Omental fat pad (tissue), 4 donors: ENCODE data around the gene MXD4. TPM values are rescaled to one million over a fixed set of nuclear protein-coding genes. Genes with fewer than 3 reads are reported as not detected.

Experiments
- ATAC-seq: fragments of 150-250 bp; one replicate; pipeline ENCODE4 v1.9.1; 2016; ENCODE audit warnings: mild to moderate bottlenecking, moderate library complexity; ENCODE audit not compliant: low FRiP score
- DNase-seq: peaks from one replicate; pipeline ENCODE4 v3.0.0-alpha.2; 2019; ENCODE audit warnings: low spot score
- total RNA-seq, 4 donors: library from RNA; depleted of rRNA; stranded (reverse); fragments of >200 nt; gene quantifications; one replicate each; pipeline ENCODE4 v1.1.0, GENCODE V29; 2016
- TF ChIP-seq, protein P1 (sequence below), 3 donors: fragments of 450-650 bp; IDR thresholded peaks; one replicate each; pipeline ENCODE4 v1.5.1; 2016 to 2017; ENCODE audit warnings: antibody characterized with exemption in 3 of 3, mild to moderate bottlenecking in 3 of 3, moderate library complexity in 2 of 3

MXD4 gene
- total RNA-seq, 4 donors from 2014 or later = 33.7 to 118 (median 59.5) TPM

DNA sequence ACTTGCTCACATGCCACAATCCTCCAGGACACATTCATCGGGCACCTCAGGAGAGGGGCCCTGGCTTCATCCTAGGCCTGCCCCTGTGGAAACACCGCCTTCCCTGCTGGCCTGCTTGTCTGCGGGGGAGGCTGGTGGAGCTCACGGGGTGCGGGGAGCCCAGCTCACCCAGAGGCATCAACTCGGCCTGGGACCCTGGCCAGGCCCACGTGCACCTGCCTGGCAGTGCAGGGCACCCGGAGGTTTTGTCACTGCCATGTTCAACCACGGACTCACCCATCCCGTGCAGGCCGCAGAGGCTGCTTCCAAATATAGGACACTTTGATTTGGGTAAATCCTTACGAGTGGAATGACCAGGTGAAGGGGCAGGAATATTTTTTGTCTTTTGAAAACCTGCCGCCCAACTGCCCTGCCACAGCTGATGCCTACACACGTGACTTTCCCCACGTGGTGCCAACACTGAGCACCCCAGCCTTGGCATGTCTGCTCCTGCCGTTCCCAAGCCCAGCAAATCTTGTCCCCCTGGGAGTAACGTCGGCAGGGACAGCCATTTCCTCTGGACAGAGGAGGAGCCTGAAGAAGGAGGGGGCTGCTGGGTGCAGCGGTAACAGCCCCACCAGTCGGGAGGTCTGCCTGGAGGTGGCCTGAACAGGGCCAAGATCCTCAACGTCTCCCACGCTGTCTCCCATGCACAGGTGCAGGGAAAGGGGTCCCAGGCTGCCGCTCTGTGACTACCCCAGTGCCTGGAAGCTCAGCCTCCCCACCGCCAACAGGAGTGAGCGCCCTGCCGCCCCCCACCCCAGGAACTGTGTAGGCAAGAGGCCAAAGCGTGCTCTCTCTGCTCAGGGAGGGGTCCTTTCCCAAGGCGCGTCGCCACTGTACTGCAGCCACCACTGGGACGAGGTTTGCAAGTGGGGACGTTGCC lies 8.5 kb downstream of the MXD4 start:
- ATAC-seq (no peak), DNase-seq (no peak)
- TF ChIP-seq, protein P1, sequence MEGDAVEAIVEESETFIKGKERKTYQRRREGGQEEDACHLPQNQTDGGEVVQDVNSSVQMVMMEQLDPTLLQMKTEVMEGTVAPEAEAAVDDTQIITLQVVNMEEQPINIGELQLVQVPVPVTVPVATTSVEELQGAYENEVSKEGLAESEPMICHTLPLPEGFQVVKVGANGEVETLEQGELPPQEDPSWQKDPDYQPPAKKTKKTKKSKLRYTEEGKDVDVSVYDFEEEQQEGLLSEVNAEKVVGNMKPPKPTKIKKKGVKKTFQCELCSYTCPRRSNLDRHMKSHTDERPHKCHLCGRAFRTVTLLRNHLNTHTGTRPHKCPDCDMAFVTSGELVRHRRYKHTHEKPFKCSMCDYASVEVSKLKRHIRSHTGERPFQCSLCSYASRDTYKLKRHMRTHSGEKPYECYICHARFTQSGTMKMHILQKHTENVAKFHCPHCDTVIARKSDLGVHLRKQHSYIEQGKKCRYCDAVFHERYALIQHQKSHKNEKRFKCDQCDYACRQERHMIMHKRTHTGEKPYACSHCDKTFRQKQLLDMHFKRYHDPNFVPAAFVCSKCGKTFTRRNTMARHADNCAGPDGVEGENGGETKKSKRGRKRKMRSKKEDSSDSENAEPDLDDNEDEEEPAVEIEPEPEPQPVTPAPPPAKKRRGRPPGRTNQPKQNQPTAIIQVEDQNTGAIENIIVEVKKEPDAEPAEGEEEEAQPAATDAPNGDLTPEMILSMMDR (IDR thresholded peaks at IDR 0.05) = no peak

DNA sequence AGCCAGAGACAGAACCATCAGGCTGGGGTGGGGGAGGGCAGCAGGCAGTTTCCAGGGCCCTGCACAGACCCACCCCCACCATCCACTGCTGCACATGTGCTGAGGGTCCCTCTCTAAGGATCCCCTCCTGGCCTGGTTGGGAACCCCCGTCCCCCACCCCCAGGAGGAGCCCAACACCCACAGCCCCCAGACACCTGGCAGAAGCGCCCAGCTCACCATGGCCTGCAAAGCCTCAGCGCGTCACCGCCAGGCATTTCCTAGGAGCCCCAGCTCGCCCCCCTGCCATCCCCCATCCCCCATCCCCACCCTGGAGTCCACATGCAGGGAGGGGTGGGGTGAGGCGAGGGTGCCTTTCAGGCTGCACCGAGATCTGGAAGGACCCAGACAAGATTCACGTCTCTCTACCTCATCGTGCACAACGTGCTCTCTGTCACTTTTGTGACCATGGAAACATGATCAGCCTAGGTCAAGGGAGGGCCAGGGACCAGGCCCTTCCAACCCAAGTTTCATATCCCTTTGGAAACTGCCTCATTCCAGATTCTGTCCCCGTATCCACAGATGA lies 9.3 kb downstream of the MXD4 start:
- DNase-seq = no peak
- TF ChIP-seq, protein P1 (IDR thresholded peaks at IDR 0.05) = no peak
- no peak for ATAC-seq

DNA sequence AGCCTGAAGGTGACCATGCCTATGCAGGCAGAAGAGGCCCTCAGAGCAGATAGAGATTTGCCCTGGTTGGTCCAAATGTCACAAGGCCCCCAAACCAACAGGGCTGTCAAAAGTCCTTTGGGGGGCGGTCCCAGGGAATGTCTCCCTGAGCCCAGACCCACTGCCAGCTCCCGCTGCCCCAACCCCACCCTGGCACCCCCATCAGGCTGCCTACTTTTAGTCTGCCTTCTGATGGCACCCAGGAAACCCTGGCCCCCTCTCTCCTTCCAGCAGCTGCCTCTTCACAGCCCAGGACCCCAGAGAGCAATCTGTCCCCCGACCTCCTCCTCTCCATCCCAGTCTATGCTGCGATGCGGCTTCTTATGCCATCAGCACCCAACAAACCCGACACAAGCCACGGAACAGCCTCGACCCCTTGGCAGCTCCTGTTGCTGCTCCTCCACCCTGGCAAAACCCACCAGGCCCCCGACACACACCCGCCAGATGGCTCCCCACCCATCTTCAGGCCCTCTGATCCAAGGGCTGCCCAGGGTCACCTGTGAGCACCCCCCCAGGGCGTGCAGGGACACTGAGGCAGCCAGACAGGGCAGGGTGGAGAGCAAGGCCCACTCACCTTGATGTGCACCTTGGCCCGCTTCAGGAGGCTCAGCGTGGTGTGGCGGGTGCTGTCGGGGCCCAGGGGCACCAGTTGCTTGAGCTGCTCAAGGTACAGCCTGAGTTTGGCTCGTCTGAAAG lies 9.9 kb downstream of the MXD4 start:
- no peak for DNase-seq
- ATAC-seq = no peak
- TF ChIP-seq, protein P1 (IDR thresholded peaks at IDR 0.05) = no peak

DNA sequence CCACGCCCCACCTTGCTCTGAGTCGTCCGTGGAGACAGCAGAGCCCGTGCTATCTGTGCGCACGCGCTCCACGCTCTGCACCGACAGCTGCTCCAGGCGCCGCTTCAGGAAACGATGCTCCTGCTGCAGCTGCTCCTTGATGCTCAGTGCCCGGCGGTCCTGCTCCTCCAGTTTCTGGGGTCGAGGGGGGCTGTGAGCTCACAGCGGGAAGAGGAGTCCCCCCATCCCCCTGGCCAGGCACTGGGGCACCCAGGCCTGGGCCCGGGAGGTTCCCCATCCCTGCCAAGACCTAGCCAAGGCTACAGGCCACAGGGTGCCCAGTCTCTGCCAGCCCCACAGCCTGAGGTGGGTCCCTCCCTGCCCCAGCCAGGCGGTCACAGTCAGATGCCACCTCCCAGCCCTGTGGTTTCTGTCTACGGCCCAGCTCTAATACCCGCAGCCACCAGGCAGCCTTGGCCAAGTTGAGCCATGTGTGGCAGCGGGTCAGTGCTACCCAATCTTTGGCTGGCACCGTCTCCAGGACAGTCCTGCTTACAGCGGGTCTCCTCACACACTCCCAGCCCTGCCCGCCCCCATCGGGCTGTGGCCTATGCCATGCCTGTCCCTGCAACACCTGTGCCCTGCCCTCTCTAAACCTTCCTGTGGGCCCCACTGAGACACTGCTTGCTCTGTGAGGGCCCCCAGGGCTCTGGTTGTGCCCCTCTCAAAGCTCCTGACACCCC lies 10.7 kb downstream of the MXD4 start:
- ATAC-seq (no peak), DNase-seq (no peak)
- TF ChIP-seq, protein P1 (IDR thresholded peaks at IDR 0.05) = no peak

DNA sequence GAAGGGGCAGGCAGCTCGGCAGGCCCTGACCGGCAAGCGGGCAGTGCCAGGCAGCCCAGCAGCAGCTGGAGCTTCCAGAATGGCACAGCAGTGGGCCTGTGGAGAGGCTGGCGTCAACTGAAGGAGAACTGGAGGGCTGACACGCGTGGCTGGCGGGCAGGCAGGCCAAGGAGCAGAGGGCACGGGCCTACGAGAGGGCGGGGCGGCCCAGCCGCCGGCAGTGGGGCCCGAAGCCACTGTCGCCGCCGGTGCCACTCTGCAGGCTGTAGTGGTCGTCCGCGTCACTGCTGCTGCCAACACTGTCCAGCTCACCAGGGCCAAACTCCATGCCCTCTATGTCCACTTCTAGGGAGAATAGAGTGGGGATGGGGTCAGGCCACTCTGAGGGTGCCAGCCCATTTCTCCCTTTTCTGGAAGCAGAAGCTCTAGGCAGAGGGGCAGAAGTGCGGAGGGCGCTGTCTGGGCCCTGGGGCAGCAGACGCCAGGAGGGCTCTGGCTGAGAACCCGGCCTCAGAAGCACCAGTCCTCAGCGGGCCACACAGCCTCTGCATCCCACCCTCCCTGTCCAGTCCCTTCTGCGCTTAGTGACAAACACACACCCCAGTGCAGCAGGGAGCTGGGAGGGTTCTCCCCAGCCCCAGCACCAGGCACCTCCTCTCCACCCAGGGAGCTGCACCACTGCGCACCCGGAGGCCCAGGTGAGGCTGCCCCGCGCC lies 11.4 kb downstream of the MXD4 start:
- no peak for DNase-seq
- TF ChIP-seq, protein P1 (IDR thresholded peaks at IDR 0.05) = no peak
- no peak for ATAC-seq
